GM18951 (cell line): ENCODE data around the gene SLC6A6.

Experiments
- POLR2A ChIP-seq: IDR thresholded peaks from 4 replicates; pipeline ENCODE4 v1.6.1; 2011; ENCODE audit warnings: mild to moderate bottlenecking; ENCODE audit not compliant: insufficient read length, insufficient read depth; ENCODE audit errors: extremely low read depth
- in situ Hi-C: fragments of 300-500 bp; cut with MboI; formaldehyde crosslinking; loops from one replicate; pipeline ENCODE4 v1.12.0; 2022; ENCODE audit warnings: low sequenced_read_pairs, mixed read lengths, inconsistent platforms; ENCODE audit not compliant: unreplicated experiment

Gene SLC6A6

GRCh38 chr3:14522768-14523167 lies 120.4 kb downstream of the SLC6A6 start:
- in situ Hi-C loops: no loop called here

GRCh38 chr3:14523792-14524191 lies 121.4 kb downstream of the SLC6A6 start:
- in situ Hi-C loops: no loop called here
- no peak for TF ChIP-seq POLR2A

More at GRCh38 chr3:14522768-14523167, 120.4 kb downstream of the SLC6A6 start:
- TF ChIP-seq POLR2A: no peak

- no peak for TF ChIP-seq POLR2A
- in situ Hi-C loops: no loop called here
Measured at GRCh38 chr3:14524311-14524711, 121.9 kb downstream of the SLC6A6 start.

- TF ChIP-seq POLR2A: no peak
- in situ Hi-C loops: no loop called here
Measured at GRCh38 chr3:14524920-14525660, 122.7 kb downstream of the SLC6A6 start.

- no peak for TF ChIP-seq POLR2A
- in situ Hi-C loops: no loop called here
Measured at GRCh38 chr3:14525685-14526631, 123.6 kb downstream of the SLC6A6 start.

- in situ Hi-C loops: no loop called here
- no peak for TF ChIP-seq POLR2A
Measured at GRCh38 chr3:14528081-14528480, 125.7 kb downstream of the SLC6A6 start.

GRCh38 chr3:14531856-14532395 lies 129.5 kb downstream of the SLC6A6 start:
- TF ChIP-seq POLR2A: no peak
- in situ Hi-C loops: no loop called here

GRCh38 chr3:14532691-14533456 lies 130.5 kb downstream of the SLC6A6 start:
- TF ChIP-seq POLR2A: no peak
- in situ Hi-C loops: no loop called here

- no peak for TF ChIP-seq POLR2A
- in situ Hi-C loops: no loop called here
Measured at GRCh38 chr3:14533457-14533958, 131.1 kb downstream of the SLC6A6 start.

GRCh38 chr3:14534516-14535191 lies 132.2 kb downstream of the SLC6A6 start:
- in situ Hi-C loops: no loop called here
- TF ChIP-seq POLR2A: no peak

GRCh38 chr3:14535616-14536015 lies 133.2 kb downstream of the SLC6A6 start:
- in situ Hi-C loops: no loop called here
- TF ChIP-seq POLR2A: no peak

- TF ChIP-seq POLR2A: no peak
- in situ Hi-C loops: no loop called here
Measured at GRCh38 chr3:14536055-14536815, 133.8 kb downstream of the SLC6A6 start.
